ENCODE results near the gene MRGPRX3. TPM values are rescaled to one million over a fixed set of nuclear protein-coding genes. Genes with fewer than 3 reads are reported as not detected.

MRGPRX3 gene
- total RNA-seq, 1 donor from 2014 or later: not detected

- Histone ChIP-seq H3K9me3 (ENCODE audit: insufficient read depth, low read depth, low read length) (no peaks in the 10 kb centered on the region), H3K4me1 (ENCODE audit: insufficient read depth, low read length) (no peaks in the 10 kb centered on the region), H3K4me2 (ENCODE audit: low read length) (no peak overlapping the region), H3K9ac (ENCODE audit: low read length) (no peak overlapping the region), H4K20me1 (ENCODE audit: insufficient read depth, low read length) (peaks cover 4% of the 10 kb centered on the region), H2AFZ (ENCODE audit: low read depth, low read length) (no peak overlapping the region), H3K4me3 (ENCODE audit: insufficient read depth, low read depth, low read length) (no peak overlapping the region), H3K36me3 (ENCODE audit: insufficient read depth, low read length) (peaks cover 33% of the 10 kb centered on the region), H3K79me2 (ENCODE audit: insufficient read depth, low read length) (no peaks in the 10 kb centered on the region), H3K27me3 (ENCODE audit: insufficient read depth, low read length) (no peaks in the 10 kb centered on the region), H3K27ac (ENCODE audit: low read depth, low read length) (no peak overlapping the region)
- no peaks in the 10 kb centered on the region for H3K9me3 Mint-ChIP-seq (ENCODE audit: unreplicated experiment)
- DNase-seq (ENCODE audit: low read depth) (peak; percentile 46), FAIRE-seq (no peak)
- H3K27me3 Mint-ChIP-seq (ENCODE audit: low read depth, unreplicated experiment): no peaks in the 10 kb centered on the region
- peaks cover 13% of the 10 kb centered on the region for H3K36me3 Mint-ChIP-seq (ENCODE audit: low read depth, unreplicated experiment)
- peaks cover 5% of the 10 kb centered on the region for H3K4me1 Mint-ChIP-seq (ENCODE audit: low read depth, unreplicated experiment)
- TF ChIP-seq EZH2 (IDR thresholded peaks at IDR 0.05; ENCODE audit: insufficient read depth, low read length) (no peak), CTCF (IDR thresholded peaks at IDR 0.05; ENCODE audit: insufficient read depth, low read depth, low read length) (no peak)
- no peak overlapping the region for H3K27ac Mint-ChIP-seq (ENCODE audit: unreplicated experiment)
- H3K4me3 Mint-ChIP-seq (ENCODE audit: unreplicated experiment): no peak overlapping the region
Observed at GRCh38 chr11:18091731-18092130, 40.6 kb upstream of the MRGPRX3 start.

GRCh38 chr11:18093959-18094358 is 38.4 kb upstream of the MRGPRX3 start:
- Mint-ChIP-seq H3K27me3 (ENCODE audit: low read depth, unreplicated experiment) (no peaks in the 10 kb centered on the region), H3K4me3 (ENCODE audit: unreplicated experiment) (no peak overlapping the region), H3K36me3 (ENCODE audit: low read depth, unreplicated experiment) (peaks cover 13% of the 10 kb centered on the region), H3K9me3 (ENCODE audit: unreplicated experiment) (no peaks in the 10 kb centered on the region), H3K27ac (ENCODE audit: unreplicated experiment) (no peak overlapping the region), H3K4me1 (ENCODE audit: low read depth, unreplicated experiment) (no peaks in the 10 kb centered on the region)
- TF ChIP-seq EZH2 (IDR thresholded peaks at IDR 0.05; ENCODE audit: insufficient read depth, low read length) (no peak), CTCF (IDR thresholded peaks at IDR 0.05; ENCODE audit: insufficient read depth, low read depth, low read length) (no peak)
- H3K4me2 ChIP-seq (ENCODE audit: low read length): no peak overlapping the region
- no peaks in the 10 kb centered on the region for H3K27me3 ChIP-seq (ENCODE audit: insufficient read depth, low read length)
- H3K4me3 ChIP-seq (ENCODE audit: insufficient read depth, low read depth, low read length): no peak overlapping the region
- no peak for DNase-seq (ENCODE audit: low read depth)
- H3K36me3 ChIP-seq (ENCODE audit: insufficient read depth, low read length): peaks cover 29% of the 10 kb centered on the region
- H3K79me2 ChIP-seq (ENCODE audit: insufficient read depth, low read length): peaks cover 14% of the 10 kb centered on the region
- no peaks in the 10 kb centered on the region for H3K9me3 ChIP-seq (ENCODE audit: insufficient read depth, low read depth, low read length)
- no peak overlapping the region for H2AFZ ChIP-seq (ENCODE audit: low read depth, low read length)
- peaks cover 6% of the 10 kb centered on the region for H4K20me1 ChIP-seq (ENCODE audit: insufficient read depth, low read length)
- no peaks in the 10 kb centered on the region for H3K4me1 ChIP-seq (ENCODE audit: insufficient read depth, low read length)
- FAIRE-seq: no peak
- no peak overlapping the region for H3K27ac ChIP-seq (ENCODE audit: low read depth, low read length)
- no peak overlapping the region for H3K9ac ChIP-seq (ENCODE audit: low read length)

- Histone ChIP-seq H3K4me1 (ENCODE audit: insufficient read depth, low read length) (peaks cover 4% of the 10 kb centered on the region), H4K20me1 (ENCODE audit: insufficient read depth, low read length) (peaks cover 6% of the 10 kb centered on the region), H3K27ac (ENCODE audit: low read depth, low read length) (no peak overlapping the region), H3K9ac (ENCODE audit: low read length) (no peak overlapping the region), H3K79me2 (ENCODE audit: insufficient read depth, low read length) (peaks cover 59% of the 10 kb centered on the region), H3K27me3 (ENCODE audit: insufficient read depth, low read length) (no peaks in the 10 kb centered on the region), H2AFZ (ENCODE audit: low read depth, low read length) (no peak overlapping the region), H3K9me3 (ENCODE audit: insufficient read depth, low read depth, low read length) (no peaks in the 10 kb centered on the region), H3K4me3 (ENCODE audit: insufficient read depth, low read depth, low read length) (no peak overlapping the region), H3K36me3 (ENCODE audit: insufficient read depth, low read length) (peaks cover 19% of the 10 kb centered on the region), H3K4me2 (ENCODE audit: low read length) (no peak overlapping the region)
- DNase-seq (ENCODE audit: low read depth) (no peak), FAIRE-seq (no peak)
- Mint-ChIP-seq H3K4me3 (ENCODE audit: unreplicated experiment) (no peak overlapping the region), H3K4me1 (ENCODE audit: low read depth, unreplicated experiment) (peaks cover 2% of the 10 kb centered on the region), H3K36me3 (ENCODE audit: low read depth, unreplicated experiment) (peaks cover 2% of the 10 kb centered on the region), H3K27ac (ENCODE audit: unreplicated experiment) (no peak overlapping the region), H3K9me3 (ENCODE audit: unreplicated experiment) (no peaks in the 10 kb centered on the region), H3K27me3 (ENCODE audit: low read depth, unreplicated experiment) (no peaks in the 10 kb centered on the region)
- TF ChIP-seq EZH2 (IDR thresholded peaks at IDR 0.05; ENCODE audit: insufficient read depth, low read length) (no peak), CTCF (IDR thresholded peaks at IDR 0.05; ENCODE audit: insufficient read depth, low read depth, low read length) (no peak)
Observed at GRCh38 chr11:18100926-18101656, 31.3 kb upstream of the MRGPRX3 start.

Measured in astrocyte (in vitro differentiated cells and primary cell).